Measurements from ENCODE around the gene CAMK1G. TPM values are rescaled to one million over a fixed set of nuclear protein-coding genes. Genes with fewer than 3 reads are reported as not detected.

The CAMK1G gene
- total RNA-seq, 4 donors from 2014 or later: 0.23 to 0.34 TPM; not detected in 2

GRCh38 chr1:209651138-209651587 lies 67.6 kb downstream of the CAMK1G start:
- Histone ChIP-seq H3K4me3 (peak overlapping the region; percentile 27), H3K27ac (peak overlapping the region; percentile 61), H3K9me3 (no peaks in the 10 kb centered on the region), H3K36me3 (no peaks in the 10 kb centered on the region), H3K4me1 (peaks cover 70% of the 10 kb centered on the region), H3K27me3 (no peaks in the 10 kb centered on the region)
- WGBS: 18% methylated on average over 5 of the region's 5 CpGs
- TF ChIP-seq POLR2AphosphoS5 (IDR thresholded peaks at IDR 0.05) (no peak), EP300 (IDR thresholded peaks at IDR 0.05) (no peak), POLR2A (IDR thresholded peaks at IDR 0.05) (no peak), CTCF (IDR thresholded peaks at IDR 0.05) (no peak)
- DNase-seq (ENCODE audit: low spot score in 2 of 2): peak in 1 of 2 donors; percentile 84

GRCh38 chr1:209652121-209652735 lies 68.7 kb downstream of the CAMK1G start, which contains the start of gene LAMB3:
LAMB3 (minus strand) TSS chr1:209652425; CDS start chr1:209650944, 1,481 bp downstream.
- H3K27ac ChIP-seq: peak within 1 kb of the TSS; percentile 72
- peak within 1 kb of the TSS; percentile 27 for H3K4me3 ChIP-seq
- H3K27me3 ChIP-seq: no peaks in the 10 kb centered on the region
- no peaks in the 10 kb centered on the region for H3K36me3 ChIP-seq
- WGBS: 40% methylated on average over 14 of the region's 14 CpGs
- H3K9me3 ChIP-seq: no peaks in the 10 kb centered on the region
- H3K4me1 ChIP-seq: peaks cover 70% of the 10 kb centered on the region
- no peak for DNase-seq (ENCODE audit: low spot score in 2 of 2)
- TF ChIP-seq POLR2A (IDR thresholded peaks at IDR 0.05): no peak
- TF ChIP-seq EP300 (IDR thresholded peaks at IDR 0.05): no peak
- no peak for TF ChIP-seq CTCF (IDR thresholded peaks at IDR 0.05)
- TF ChIP-seq POLR2AphosphoS5 (IDR thresholded peaks at IDR 0.05): no peak

- TF ChIP-seq POLR2A (IDR thresholded peaks at IDR 0.05) (no peak), POLR2AphosphoS5 (IDR thresholded peaks at IDR 0.05) (peak in 1 of 3 donors; percentile 15)
- Histone ChIP-seq H3K4me1 (peaks cover 70% of the 10 kb centered on the region), H3K36me3 (no peaks in the 10 kb centered on the region), H3K27me3 (no peaks in the 10 kb centered on the region), H3K27ac (peak overlapping the region; percentile 72), H3K9me3 (no peaks in the 10 kb centered on the region), H3K4me3 (peak overlapping the region; percentile 27)
- WGBS: 41% methylated on average over 3 of the region's 3 CpGs
- DNase-seq (ENCODE audit: low spot score in 2 of 2): peak; percentile 89 to 90
These were observed 69.4 kb downstream of the CAMK1G start for GRCh38 chr1:209652873-209653401.

- Histone ChIP-seq H3K4me3 (no peak overlapping the region), H3K36me3 (no peaks in the 10 kb centered on the region), H3K27me3 (peaks cover 3% of the 10 kb centered on the region), H3K4me1 (peaks cover 71% of the 10 kb centered on the region), H3K9me3 (no peaks in the 10 kb centered on the region), H3K27ac (peak overlapping the region; percentile 42)
- no peak for TF ChIP-seq CTCF (IDR thresholded peaks at IDR 0.05)
- TF ChIP-seq POLR2A (IDR thresholded peaks at IDR 0.05): no peak
- no peak for TF ChIP-seq POLR2AphosphoS5 (IDR thresholded peaks at IDR 0.05)
- TF ChIP-seq EP300 (IDR thresholded peaks at IDR 0.05): no peak
- WGBS: 70% methylated on average over 7 of the region's 7 CpGs
- no peak for DNase-seq (ENCODE audit: low spot score in 2 of 2)
These were observed 70.4 kb downstream of the CAMK1G start for GRCh38 chr1:209653915-209654351.

GRCh38 chr1:209655411-209656231 lies 72.1 kb downstream of the CAMK1G start:
- H3K36me3 ChIP-seq: no peaks in the 10 kb centered on the region
- DNase-seq (ENCODE audit: low spot score in 2 of 2): no peak
- peaks cover 54% of the 10 kb centered on the region for H3K4me1 ChIP-seq
- WGBS: 75% methylated on average over 9 of the region's 9 CpGs
- H3K27me3 ChIP-seq: peaks cover 3% of the 10 kb centered on the region
- no peak overlapping the region for H3K4me3 ChIP-seq
- H3K27ac ChIP-seq: no peak overlapping the region
- H3K9me3 ChIP-seq: no peaks in the 10 kb centered on the region
- TF ChIP-seq POLR2A (IDR thresholded peaks at IDR 0.05) (no peak), POLR2AphosphoS5 (IDR thresholded peaks at IDR 0.05) (no peak), CTCF (IDR thresholded peaks at IDR 0.05) (no peak), EP300 (IDR thresholded peaks at IDR 0.05) (no peak)
